Sigmoid colon (tissue), 7 donors: Measurements from ENCODE around the gene STX2. TPM values are rescaled to one million over a fixed set of nuclear protein-coding genes. Genes with fewer than 3 reads are reported as not detected.
"Not testable (repeated sequence)": the region's sequence is repeated elsewhere in the genome, so short reads cannot be mapped to it uniquely, and the experiment has no call there.

Source experiments
- DNase-seq: peaks from one replicate; pipeline ENCODE4 v3.0.0-alpha.2; 2019
- H3K27ac ChIP-seq, 4 donors: fragments of 200-600 bp; sonication (generic); one replicate each; pipeline ENCODE4 v1.5.1; 2016 to 2019; ENCODE audit warnings: mild to moderate bottlenecking in 1 of 4
- H3K27me3 ChIP-seq, 3 donors: fragments of 200-600 bp; sonication (generic); one replicate each; pipeline ENCODE4 v1.5.1; 2019; ENCODE audit warnings: mild to moderate bottlenecking in 1 of 3
- H3K36me3 ChIP-seq, 4 donors: fragments of 200-600 bp; sonication (generic); one replicate each; pipeline ENCODE4 v1.5.1; 2016 to 2019
- H3K4me1 ChIP-seq, 4 donors: fragments of 200-600 bp; sonication (generic); one replicate each; pipeline ENCODE4 v1.5.1; 2017 to 2019
- H3K4me3 ChIP-seq, 4 donors: fragments of 200-600 bp; sonication (generic); one replicate each; pipeline ENCODE4 v1.5.1; 2017 to 2019; ENCODE audit warnings: mild to moderate bottlenecking in 2 of 4, moderate library complexity in 1 of 4
- H3K9me3 ChIP-seq, 4 donors: fragments of 200-600 bp in 3 of 4; sonication (generic) in 3 of 4; one replicate each; pipeline versions ENCODE4 v1.5.1 to v1.6.1; 2013 to 2019
- EP300 ChIP-seq, 4 donors: sonication (generic); formaldehyde crosslinking; IDR thresholded peaks; one replicate each; pipeline ENCODE4 v1.6.1; 2017; ENCODE audit warnings: antibody characterized with exemption in 4 of 4
- POLR2A ChIP-seq, 2 donors: fragments of 450-650 bp; IDR thresholded peaks; one replicate each; pipeline ENCODE4 v1.6.1; 2016; ENCODE audit warnings: antibody characterized with exemption in 2 of 2, mild to moderate bottlenecking in 2 of 2, moderate library complexity in 2 of 2
- POLR2AphosphoS5 ChIP-seq, 4 donors: sonication (generic); formaldehyde crosslinking; IDR thresholded peaks; one replicate each; pipeline ENCODE4 v1.6.1; 2017; ENCODE audit warnings: antibody characterized with exemption in 4 of 4
- WGBS, 2 donors: extraction: QIAGEN DNeasy Blood & Tissue Kit; methylation state at CpG; one replicate each; pipeline ENCODE4 v1.1.7; 2013; 5-methylcytosine and 5-hydroxymethylcytosine counted together
- intact Hi-C: fragments of 100-400 bp; cut with DNase I; formaldehyde crosslinking; loops from one replicate; pipeline ENCODE4 v1.15.1; 2023
- polyA plus RNA-seq, 3 donors: library from polyadenylated mRNA; stranded (reverse); fragments of 200-250 nt; gene quantifications; one replicate each; pipeline ENCODE4 v1.2.3, GENCODE V29; 2013
- total RNA-seq, 4 donors: library from RNA; depleted of rRNA; stranded (reverse); fragments of >200 nt; gene quantifications; one replicate each; pipeline ENCODE4 v1.1.0, GENCODE V29; 2016
- TF ChIP-seq, protein P1 (sequence below), 4 experiments: fragments of 450-650 bp in 3 of 4; fragments of 200-600 bp in 1 of 4; IDR thresholded peaks; one replicate each; pipeline ENCODE4 v1.5.1; 2016 to 2019; ENCODE audit warnings: antibody characterized with exemption in 4 of 4, mild to moderate bottlenecking in 3 of 4, moderate library complexity in 2 of 4
- donor health status: healthy with polysubstance abuse.
- donor health status: Bipolar disorder and iron deficiency.
- donor health status: healthy.

Gene STX2
- total and polyA plus RNA-seq, 7 donors: 2.8 to 61.2 (median 39.2) TPM

DNA sequence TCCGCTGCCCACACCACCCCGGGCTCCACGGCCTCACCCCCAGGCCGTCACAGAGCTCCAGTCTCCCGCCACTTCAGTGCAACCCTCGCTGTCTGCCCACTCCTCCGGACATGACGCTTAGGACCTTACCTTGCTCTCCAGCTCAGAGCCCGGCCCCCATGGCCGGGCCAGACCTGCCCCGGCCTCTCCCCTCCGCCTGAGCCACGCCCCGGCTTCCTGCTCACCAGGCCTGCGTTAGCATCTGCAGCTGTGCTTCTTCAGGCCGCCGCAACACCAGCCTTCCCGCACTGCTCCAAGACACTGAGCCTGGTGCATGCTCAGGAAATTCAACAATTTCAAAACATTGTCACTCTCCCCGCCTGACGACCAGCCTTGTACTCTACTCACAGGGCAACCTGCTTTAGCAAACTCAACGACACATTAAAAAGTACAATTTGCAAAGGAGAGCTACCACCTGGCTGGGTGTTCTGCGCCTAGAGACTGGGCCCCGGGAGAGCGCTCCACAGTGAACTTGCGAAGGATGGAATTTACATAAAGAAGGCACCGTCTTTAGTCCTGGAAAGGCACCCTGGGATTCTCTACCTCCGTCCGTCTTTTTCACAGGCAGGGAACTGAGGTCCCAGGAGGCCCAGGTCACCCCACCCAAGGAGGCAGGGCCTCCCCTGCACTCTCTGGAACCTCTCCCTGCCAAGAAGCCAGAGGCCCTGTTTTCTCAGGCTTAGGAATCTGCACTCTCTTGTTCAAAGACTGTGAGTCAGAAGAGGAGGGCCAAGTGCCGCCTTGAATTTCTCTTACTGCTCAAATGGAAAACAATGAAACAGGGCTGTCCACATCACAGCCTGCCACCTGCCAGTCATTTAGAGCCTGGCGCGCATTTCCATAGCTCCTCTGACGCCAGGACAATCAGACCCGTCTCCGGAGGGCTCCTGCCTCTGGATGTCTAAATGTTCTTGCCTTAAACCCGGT, 51.3 kb downstream of the STX2 start:
- Histone ChIP-seq H3K9me3 (peaks cover 0 to 2% (median 0%) of the 10 kb centered on the region in 4 donors), H3K4me1 (no peaks in the 10 kb centered on the region), H3K36me3 (peaks cover 0 to 67% (median 5%) of the 10 kb centered on the region in 4 donors), H3K27me3 (no peaks in the 10 kb centered on the region), H3K27ac (no peak overlapping the region), H3K4me3 (no peak overlapping the region)
- intact Hi-C loops: no loop called here
- WGBS, 2 donors: 87 to 88% methylated on average over 35 of the region's 35 CpGs
- TF ChIP-seq EP300 (IDR thresholded peaks at IDR 0.05) (no peak), POLR2AphosphoS5 (IDR thresholded peaks at IDR 0.05) (no peak)
- DNase-seq: no peak

DNA sequence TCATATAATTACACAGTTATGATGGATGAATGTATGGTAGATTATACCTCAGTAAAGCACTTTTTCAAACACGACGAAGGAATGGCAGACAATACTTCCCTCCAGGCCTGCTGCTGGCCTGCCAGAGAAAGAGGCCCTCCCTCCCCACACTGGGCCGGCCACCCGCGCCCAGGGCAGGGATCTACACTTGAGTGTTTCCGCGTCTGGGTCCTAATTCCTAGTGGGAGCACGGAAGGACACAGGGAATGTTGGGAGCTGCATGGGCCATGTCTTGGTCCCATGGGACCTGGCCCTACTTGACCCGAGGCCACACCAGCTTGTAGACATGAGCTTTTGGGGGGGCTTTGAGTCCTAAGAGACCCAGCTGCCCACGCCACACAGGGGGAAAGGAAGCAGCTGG, 52.0 kb downstream of the STX2 start:
- Histone ChIP-seq H3K4me3 (no peak overlapping the region), H3K4me1 (no peaks in the 10 kb centered on the region), H3K9me3 (peaks cover 0 to 2% (median 0%) of the 10 kb centered on the region in 4 donors), H3K27ac (no peak overlapping the region), H3K36me3 (peaks cover 0 to 67% (median 3%) of the 10 kb centered on the region in 4 donors), H3K27me3 (no peaks in the 10 kb centered on the region)
- WGBS, 2 donors: 87 to 90% methylated on average over 10 of the region's 10 CpGs
- TF ChIP-seq POLR2AphosphoS5 (IDR thresholded peaks at IDR 0.05): no peak
- no peak for TF ChIP-seq POLR2A (IDR thresholded peaks at IDR 0.05)
- TF ChIP-seq EP300 (IDR thresholded peaks at IDR 0.05): no peak
- TF ChIP-seq, protein P1, sequence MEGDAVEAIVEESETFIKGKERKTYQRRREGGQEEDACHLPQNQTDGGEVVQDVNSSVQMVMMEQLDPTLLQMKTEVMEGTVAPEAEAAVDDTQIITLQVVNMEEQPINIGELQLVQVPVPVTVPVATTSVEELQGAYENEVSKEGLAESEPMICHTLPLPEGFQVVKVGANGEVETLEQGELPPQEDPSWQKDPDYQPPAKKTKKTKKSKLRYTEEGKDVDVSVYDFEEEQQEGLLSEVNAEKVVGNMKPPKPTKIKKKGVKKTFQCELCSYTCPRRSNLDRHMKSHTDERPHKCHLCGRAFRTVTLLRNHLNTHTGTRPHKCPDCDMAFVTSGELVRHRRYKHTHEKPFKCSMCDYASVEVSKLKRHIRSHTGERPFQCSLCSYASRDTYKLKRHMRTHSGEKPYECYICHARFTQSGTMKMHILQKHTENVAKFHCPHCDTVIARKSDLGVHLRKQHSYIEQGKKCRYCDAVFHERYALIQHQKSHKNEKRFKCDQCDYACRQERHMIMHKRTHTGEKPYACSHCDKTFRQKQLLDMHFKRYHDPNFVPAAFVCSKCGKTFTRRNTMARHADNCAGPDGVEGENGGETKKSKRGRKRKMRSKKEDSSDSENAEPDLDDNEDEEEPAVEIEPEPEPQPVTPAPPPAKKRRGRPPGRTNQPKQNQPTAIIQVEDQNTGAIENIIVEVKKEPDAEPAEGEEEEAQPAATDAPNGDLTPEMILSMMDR (IDR thresholded peaks at IDR 0.05): no peak
- intact Hi-C loops: no loop called here
- DNase-seq: no peak

DNA sequence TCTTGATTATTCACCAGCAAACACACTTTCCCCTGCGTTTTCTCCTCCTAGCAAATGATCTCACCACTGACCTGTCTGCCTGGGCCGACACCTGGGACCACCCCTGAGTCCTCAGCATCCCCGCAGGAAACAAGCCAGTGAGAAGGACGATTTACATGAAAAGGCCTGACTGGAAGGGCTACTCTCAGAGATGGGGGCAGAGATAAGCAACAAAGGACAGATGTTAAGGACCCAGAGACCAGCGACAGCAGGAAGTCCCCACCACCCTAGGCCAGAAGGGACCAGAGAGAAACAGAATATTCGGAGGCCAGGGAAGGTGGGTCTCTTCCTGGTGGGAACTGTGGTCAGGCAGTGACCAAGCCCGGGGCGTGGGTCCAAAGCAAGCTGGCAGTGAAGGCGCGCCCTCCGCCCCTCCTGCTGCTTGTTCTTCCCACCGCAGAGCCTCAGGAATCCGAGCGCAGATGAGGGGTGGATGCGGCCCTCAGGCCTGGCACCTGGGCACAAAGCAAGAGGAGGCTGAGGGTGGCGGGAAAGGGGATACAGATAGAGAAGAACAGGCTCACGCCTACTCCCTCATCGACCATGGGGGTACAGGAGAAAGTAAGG, 55.8 kb downstream of the STX2 start:
- Histone ChIP-seq H3K27me3 (no peaks in the 10 kb centered on the region), H3K27ac (no peak overlapping the region), H3K9me3 (peaks cover 0 to 2% (median 0%) of the 10 kb centered on the region in 4 donors), H3K4me3 (no peak overlapping the region), H3K36me3 (peaks cover 0 to 50% (median 4%) of the 10 kb centered on the region in 4 donors), H3K4me1 (no peaks in the 10 kb centered on the region)
- TF ChIP-seq, protein P1 (IDR thresholded peaks at IDR 0.05): no peak
- no peak for TF ChIP-seq EP300 (IDR thresholded peaks at IDR 0.05)
- TF ChIP-seq POLR2A (IDR thresholded peaks at IDR 0.05): no peak
- TF ChIP-seq POLR2AphosphoS5 (IDR thresholded peaks at IDR 0.05): no peak
- DNase-seq: no peak
- 80 to 81% methylated on average over 18 of the region's 18 CpGs for WGBS, 2 donors
- intact Hi-C loops: no loop called here

DNA sequence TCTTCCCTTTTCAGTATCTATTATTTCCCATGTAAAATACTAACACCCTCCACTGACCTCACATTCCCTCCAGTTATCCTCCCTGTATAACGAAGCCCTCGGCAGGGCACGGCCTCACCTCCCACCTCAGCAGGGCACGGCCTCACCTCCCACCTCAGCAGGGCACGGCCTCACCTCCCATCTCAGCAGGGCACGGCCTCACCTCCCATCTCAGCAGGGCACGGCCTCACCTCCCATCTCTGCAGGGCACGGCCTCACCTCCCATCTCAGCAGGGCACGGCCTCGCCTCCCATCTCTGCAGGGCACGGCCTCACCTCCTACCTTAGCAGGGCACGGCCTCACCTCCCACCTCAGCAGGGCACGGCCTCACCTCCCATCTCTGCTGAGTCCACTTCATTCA, 56.8 kb downstream of the STX2 start:
- H3K9me3 ChIP-seq, DNase-seq, H3K4me3 ChIP-seq, H3K27ac ChIP-seq, intact Hi-C loops, H3K27me3 ChIP-seq, H3K4me1 ChIP-seq: not testable (repeated sequence)
- peaks cover 0 to 44% (median 4%) of the 10 kb centered on the region in 4 donors for H3K36me3 ChIP-seq
- 78 to 87% methylated on average over 13 of the region's 13 CpGs for WGBS, 2 donors

DNA sequence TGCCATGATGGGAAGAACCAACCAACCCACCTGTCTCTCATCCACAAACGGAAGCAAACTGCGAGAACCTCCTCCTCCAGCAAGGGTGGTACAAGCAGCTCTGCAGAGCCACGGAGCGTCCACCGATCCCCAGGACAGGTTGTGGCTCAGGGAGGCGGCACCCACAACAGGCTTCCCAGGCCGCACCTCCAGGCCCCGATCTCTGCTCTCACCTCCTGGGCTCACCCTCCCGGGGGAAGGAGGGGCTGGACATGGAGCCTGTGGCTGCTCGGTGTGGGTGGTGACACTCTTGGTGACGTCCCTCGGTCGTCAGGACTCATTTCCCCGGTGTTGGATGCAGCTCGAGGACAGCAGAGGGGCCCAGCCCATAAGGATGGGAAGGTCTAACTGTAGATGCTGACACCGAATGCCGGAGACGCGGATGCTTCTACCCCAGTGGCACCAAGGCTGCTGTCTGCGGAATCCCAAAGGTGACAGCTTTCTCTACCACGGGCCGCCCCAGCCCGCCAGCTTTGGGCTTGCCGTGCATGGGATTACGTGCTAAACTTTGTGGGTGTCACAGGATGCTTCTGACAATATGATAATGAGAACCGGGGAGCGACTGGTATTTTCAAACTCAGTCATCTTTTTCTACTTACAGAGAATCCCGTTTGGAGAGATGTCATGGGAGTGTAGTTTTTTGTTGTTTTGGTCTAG, 58.0 kb downstream of the STX2 start:
- Histone ChIP-seq H3K36me3 (peaks cover 0 to 39% (median 4%) of the 10 kb centered on the region in 4 donors), H3K27me3 (no peaks in the 10 kb centered on the region), H3K27ac (no peak overlapping the region), H3K4me3 (no peak overlapping the region), H3K9me3 (peaks cover 0 to 2% (median 0%) of the 10 kb centered on the region in 4 donors), H3K4me1 (peaks cover 0 to 12% (median 11%) of the 10 kb centered on the region in 4 donors)
- intact Hi-C loops: no loop called here
- 90 to 93% methylated on average over 28 of the region's 28 CpGs for WGBS, 2 donors
- DNase-seq: no peak
- TF ChIP-seq POLR2AphosphoS5 (IDR thresholded peaks at IDR 0.05): no peak
- TF ChIP-seq, protein P1 (IDR thresholded peaks at IDR 0.05): no peak
